ENCODE results near the gene SIPA1L2.

Gene SIPA1L2

GRCh38 chr1:232644209-232644608 is 14.3 kb upstream of the SIPA1L2 start:
- in situ Hi-C loops (cut with HindIII; ENCODE audit: low sequenced_read_pairs): no loop called here

GRCh38 chr1:232643251-232643650 is 13.3 kb upstream of the SIPA1L2 start:
- in situ Hi-C loops (cut with HindIII; ENCODE audit: low sequenced_read_pairs): no loop called here

GRCh38 chr1:232641507-232641906 is 11.6 kb upstream of the SIPA1L2 start:
- in situ Hi-C loops (cut with HindIII; ENCODE audit: low sequenced_read_pairs): no loop called here

GRCh38 chr1:232636799-232637198 is 6.9 kb upstream of the SIPA1L2 start:
- in situ Hi-C loops (cut with HindIII; ENCODE audit: low sequenced_read_pairs): no loop called here

GRCh38 chr1:232635778-232636356 is 5.9 kb upstream of the SIPA1L2 start:
- in situ Hi-C loops (cut with HindIII; ENCODE audit: low sequenced_read_pairs): no loop called here

GRCh38 chr1:232635279-232635678 is 5.3 kb upstream of the SIPA1L2 start:
- in situ Hi-C loops (cut with HindIII; ENCODE audit: low sequenced_read_pairs): no loop called here

- in situ Hi-C loops (cut with HindIII; ENCODE audit: low sequenced_read_pairs): no loop called here
These were observed 4.2 kb upstream of the SIPA1L2 start for GRCh38 chr1:232634096-232634495.

GRCh38 chr1:232630894-232631195 is 912 bp upstream of the SIPA1L2 start:
- in situ Hi-C loops (cut with HindIII; ENCODE audit: low sequenced_read_pairs): no loop called here

- in situ Hi-C loops (cut with HindIII; ENCODE audit: low sequenced_read_pairs): no loop called here
These were observed 485 bp downstream of the SIPA1L2 start for GRCh38 chr1:232629250-232630046.

GRCh38 chr1:232628335-232629249 is 1.3 kb downstream of the SIPA1L2 start:
- in situ Hi-C loops (cut with HindIII; ENCODE audit: low sequenced_read_pairs): no loop called here

GRCh38 chr1:232627645-232628334 is 2.1 kb downstream of the SIPA1L2 start:
- in situ Hi-C loops (cut with HindIII; ENCODE audit: low sequenced_read_pairs): no loop called here

- in situ Hi-C loops (cut with HindIII; ENCODE audit: low sequenced_read_pairs): no loop called here
These were observed 2.8 kb downstream of the SIPA1L2 start for GRCh38 chr1:232627171-232627570.

- in situ Hi-C loops (cut with HindIII; ENCODE audit: low sequenced_read_pairs): no loop called here
These were observed 3.5 kb downstream of the SIPA1L2 start for GRCh38 chr1:232626452-232626851.

- in situ Hi-C loops (cut with HindIII; ENCODE audit: low sequenced_read_pairs): no loop called here
These were observed 4.5 kb downstream of the SIPA1L2 start for GRCh38 chr1:232625319-232625868.

- in situ Hi-C loops (cut with HindIII; ENCODE audit: low sequenced_read_pairs): no loop called here
These were observed 5.2 kb downstream of the SIPA1L2 start for GRCh38 chr1:232624546-232625281.

GRCh38 chr1:232622981-232623380 is 7.0 kb downstream of the SIPA1L2 start:
- in situ Hi-C loops (cut with HindIII; ENCODE audit: low sequenced_read_pairs): no loop called here

GRCh38 chr1:232622378-232622777 is 7.6 kb downstream of the SIPA1L2 start:
- in situ Hi-C loops (cut with HindIII; ENCODE audit: low sequenced_read_pairs): no loop called here

- in situ Hi-C loops (cut with HindIII; ENCODE audit: low sequenced_read_pairs): no loop called here
These were observed 8.9 kb downstream of the SIPA1L2 start for GRCh38 chr1:232621050-232621449.

GRCh38 chr1:232620356-232620969 is 9.5 kb downstream of the SIPA1L2 start:
- in situ Hi-C loops (cut with HindIII; ENCODE audit: low sequenced_read_pairs): no loop called here

- in situ Hi-C loops (cut with HindIII; ENCODE audit: low sequenced_read_pairs): no loop called here
These were observed 12.7 kb downstream of the SIPA1L2 start for GRCh38 chr1:232617237-232617636.

Data from endothelial cell of hepatic sinusoid (primary cell).